NCI-H128 (cell line): ENCODE data around the gene SCYGR5.
"Not testable (repeated sequence)": the region's sequence is repeated elsewhere in the genome, so short reads cannot be mapped to it uniquely, and the experiment has no call there.

Source experiments
- DNase-seq: peaks from one replicate; lab custom pipeline; 2025; ENCODE audit not compliant: unreplicated experiment; lab: John Stamatoyannopoulos, UW

SCYGR5 gene

DNA sequence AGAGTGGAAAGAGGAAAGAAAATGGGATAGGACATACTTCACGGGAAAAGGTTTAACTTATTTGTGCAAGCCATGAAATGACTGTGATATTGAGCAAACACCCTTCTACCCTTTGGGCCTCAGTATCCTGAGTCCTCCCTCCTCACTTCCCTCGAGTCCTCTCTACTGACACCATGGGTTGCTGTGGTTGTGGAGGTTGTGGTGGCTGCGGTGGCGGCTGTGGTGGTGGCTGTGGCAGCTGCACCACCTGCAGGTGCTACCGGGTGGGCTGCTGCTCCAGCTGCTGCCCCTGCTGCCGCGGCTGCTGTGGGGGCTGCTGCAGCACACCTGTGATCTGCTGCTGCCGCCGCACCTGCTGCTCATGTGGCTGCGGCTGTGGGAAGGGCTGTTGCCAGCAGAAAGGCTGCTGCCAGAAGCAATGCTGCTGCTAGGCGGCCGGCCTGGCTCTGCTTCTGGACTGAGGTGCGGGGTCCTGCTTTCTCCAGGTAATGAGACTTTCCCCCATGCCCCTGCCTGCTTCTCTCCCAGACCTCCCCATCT lies at the start of gene SCYGR5:
Gene SCYGR5 (plus strand): TSS at position 174 of the 540 bp plus-strand sequence. CDS start 0 bp downstream, at position 174.
- not testable (repeated sequence) for DNase-seq

GRCh38 chr2:227617316-227618230 lies 49.0 kb upstream of the SCYGR5 start, which contains the start of gene SCYGR4:
SCYGR4 (plus strand) TSS chr2:227617498; CDS start chr2:227617498, 0 bp downstream.
- no peak for DNase-seq

DNA sequence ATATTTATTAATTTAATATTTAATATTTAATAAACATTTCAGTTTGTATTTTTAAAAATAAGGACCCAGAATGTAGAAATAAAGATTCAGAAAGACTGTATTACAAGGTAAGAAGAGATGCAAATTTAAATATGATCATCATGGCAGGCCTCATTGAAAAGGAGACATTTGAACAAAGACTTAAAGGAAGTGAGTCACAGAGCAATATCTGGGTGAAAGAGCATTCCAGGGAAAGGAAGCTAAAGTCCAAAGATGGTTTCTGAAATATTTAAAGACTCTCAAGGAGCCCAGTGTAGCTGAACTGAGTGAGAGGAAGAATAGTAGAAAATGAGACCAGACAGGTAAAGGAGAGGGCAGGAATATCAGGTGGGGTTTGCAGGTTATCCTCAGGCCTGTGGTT lies 43.4 kb upstream of the SCYGR5 start:
- no peak for DNase-seq

- no peak for DNase-seq
Measured at GRCh38 chr2:227625420-227625819, 41.2 kb upstream of the SCYGR5 start.

DNA sequence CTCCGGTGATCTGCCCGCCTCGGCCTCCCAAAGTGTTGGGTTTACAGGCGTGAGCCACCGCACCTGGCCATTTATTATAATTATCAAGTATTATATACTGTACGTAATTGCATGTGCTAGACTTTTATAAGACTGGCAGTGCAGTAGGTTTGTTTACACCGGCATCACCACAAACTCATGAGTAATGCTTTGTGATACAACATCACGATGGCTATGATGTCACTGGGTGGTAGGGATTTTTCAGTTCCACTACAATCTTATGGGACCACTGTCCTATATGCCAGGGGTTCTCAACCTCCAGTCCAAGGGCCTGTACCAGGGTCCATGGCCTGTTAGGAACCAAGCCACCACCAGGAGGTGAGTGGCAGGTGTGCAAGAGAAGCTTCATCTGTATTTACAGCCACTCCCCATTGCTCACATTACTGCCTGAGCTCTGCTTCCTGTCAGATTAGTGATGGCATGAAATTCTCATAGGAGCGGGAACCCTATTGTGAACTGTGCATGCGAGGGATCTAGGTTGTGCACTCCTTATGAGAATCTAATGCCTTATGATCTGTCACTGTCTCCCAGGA lies 39.9 kb upstream of the SCYGR5 start:
- DNase-seq: no peak

DNA sequence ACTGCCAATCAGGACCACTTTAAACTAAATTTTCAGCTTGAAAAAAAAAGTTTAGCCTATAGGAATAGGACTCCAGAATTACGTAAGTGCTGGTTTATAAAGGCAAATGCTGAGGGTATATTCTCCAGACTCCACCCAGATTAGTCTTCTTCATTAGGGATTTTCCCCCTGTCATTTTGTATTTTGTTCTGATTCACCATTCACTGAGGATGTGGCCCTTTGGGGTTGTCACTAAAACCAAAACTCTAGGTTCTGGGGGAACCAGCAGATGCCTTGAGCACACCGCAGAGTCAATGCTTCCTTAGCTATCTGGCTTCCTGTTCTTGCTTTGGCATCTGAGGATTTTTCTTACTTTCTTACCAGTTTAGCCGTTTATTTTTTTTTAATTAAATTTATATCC lies 38.8 kb upstream of the SCYGR5 start:
- DNase-seq: no peak

DNA sequence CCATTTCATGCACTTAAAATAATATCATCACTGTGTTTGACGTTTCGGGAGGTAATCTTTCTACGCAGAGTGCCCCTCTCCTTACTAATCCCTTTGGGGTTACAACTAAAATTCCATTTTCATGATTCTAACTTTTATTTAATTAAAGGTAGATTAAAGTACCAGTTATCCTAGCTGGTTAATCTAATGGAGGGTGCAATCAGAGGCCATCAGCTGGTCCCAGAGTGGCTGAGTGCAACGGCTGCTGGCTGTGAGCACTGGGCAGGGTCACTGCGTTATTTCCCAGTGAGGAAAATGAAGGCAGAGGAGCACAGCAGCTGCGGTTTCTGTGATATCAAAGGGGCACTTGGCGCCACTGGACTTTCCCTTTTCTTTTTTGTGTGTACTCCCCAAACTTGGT lies 37.2 kb upstream of the SCYGR5 start:
- DNase-seq: no peak

- DNase-seq: no peak
Measured at GRCh38 chr2:227630322-227630721, 36.3 kb upstream of the SCYGR5 start.

GRCh38 chr2:227632827-227633226 lies 33.8 kb upstream of the SCYGR5 start:
- DNase-seq: no peak

DNA sequence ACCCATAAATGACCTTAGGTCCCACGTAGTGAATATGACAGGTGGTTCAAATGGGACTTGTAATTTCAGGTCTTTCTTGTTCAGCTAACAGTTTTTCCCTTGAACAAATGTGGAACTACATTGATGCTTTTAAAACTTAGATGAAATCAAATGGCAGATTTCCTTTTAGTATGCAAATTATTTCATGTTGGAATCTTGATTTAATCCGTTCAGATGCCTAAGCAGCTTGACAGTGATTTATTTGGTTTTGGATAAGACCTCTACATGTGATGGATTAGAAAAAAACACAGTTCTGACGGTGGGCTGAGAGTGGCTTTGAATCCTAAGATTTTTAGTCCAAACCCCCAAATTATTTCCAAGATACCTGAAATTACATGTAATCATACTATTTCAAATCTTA lies 32.4 kb upstream of the SCYGR5 start:
- no peak for DNase-seq

DNA sequence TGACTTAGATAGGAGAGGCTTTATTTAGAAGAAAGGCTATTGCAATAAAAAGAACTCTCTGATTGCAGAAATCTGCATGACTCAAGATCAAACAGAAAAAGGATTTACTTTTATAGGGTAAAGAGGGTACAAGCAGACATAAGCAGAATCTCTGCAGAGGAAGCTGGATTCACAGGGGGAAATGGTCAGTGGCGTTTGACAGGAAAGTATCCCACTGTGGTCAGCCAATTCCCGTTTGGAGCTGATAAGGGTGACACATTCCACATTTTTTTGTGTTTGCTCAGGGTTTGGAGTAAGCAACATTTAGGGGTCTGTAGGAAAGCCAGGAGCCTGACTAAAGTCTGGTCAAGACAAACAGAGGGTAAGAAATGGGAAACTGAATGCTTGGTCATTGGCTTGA lies 23.9 kb upstream of the SCYGR5 start:
- no peak for DNase-seq

- DNase-seq: no peak
Measured at GRCh38 chr2:227643990-227644551, 22.5 kb upstream of the SCYGR5 start.

DNA sequence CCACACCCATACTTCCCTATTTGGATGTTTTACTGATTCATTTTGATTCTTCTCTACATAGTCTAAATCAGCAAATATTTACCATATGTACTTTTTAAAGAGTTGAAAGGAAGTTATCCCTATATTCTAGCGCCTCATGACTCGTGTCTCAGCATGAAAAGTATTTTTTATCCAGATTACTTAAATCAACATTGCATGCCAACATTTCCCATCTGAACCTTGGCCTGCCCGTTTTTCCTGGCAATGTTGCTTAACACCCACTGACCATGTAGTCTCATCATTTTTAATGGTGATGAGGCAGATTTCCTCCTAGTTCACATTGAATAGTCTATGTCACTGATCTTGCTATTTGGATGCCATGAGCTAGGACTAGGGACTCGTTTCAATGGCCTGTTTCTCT lies 13.2 kb upstream of the SCYGR5 start:
- no peak for DNase-seq

- no peak for DNase-seq
Measured at GRCh38 chr2:227654426-227654825, 12.2 kb upstream of the SCYGR5 start.

- no peak for DNase-seq
Measured at GRCh38 chr2:227655454-227655853, 11.2 kb upstream of the SCYGR5 start.

- DNase-seq: no peak
Measured at GRCh38 chr2:227657199-227657845, 9.3 kb upstream of the SCYGR5 start.

GRCh38 chr2:227661025-227661649 lies 5.5 kb upstream of the SCYGR5 start:
- DNase-seq: no peak

DNA sequence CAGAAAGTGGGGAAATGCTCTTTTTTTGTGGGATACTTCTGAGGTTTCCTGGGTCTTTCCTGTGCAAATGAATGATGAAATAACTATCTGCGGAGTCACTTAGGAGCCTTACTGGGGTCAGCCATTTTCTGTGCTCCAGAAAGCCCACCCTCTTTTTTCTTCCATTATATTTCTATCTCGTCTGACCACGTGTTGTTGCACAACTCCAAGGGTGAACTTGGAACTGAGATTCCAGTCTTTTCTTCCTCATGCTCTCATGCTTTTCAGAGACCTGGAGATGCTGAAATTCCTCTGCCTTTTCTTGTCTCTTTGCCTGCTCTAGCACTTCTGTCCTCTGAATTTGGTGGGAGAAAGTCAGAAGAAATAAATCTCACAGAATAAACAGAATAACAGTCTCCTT lies 4.8 kb upstream of the SCYGR5 start:
- DNase-seq: no peak

GRCh38 chr2:227665189-227665940 lies 1.2 kb upstream of the SCYGR5 start:
- no peak for DNase-seq
